Upper lobe of left lung (tissue), 6 donors: ENCODE results near the gene FKTN. TPM values are rescaled to one million over a fixed set of nuclear protein-coding genes. Genes with fewer than 3 reads are reported as not detected.
"Not testable (repeated sequence)": the region's sequence is repeated elsewhere in the genome, so short reads cannot be mapped to it uniquely, and the experiment has no call there.

Source experiments
- ATAC-seq, 2 donors: fragments of 200-7000 bp; cut with Tn5 transposase; one replicate each; pipeline ENCODE4 v1.9.1; 2022; ENCODE audit warnings: mild to moderate bottlenecking in 2 of 2, moderate library complexity in 2 of 2; ENCODE audit not compliant: low FRiP score in 2 of 2
- DNase-seq, 2 donors: peaks; one replicate each; pipeline ENCODE4 v3.0.0-alpha.2; 2019 to 2020
- H3K27ac ChIP-seq, 4 donors: fragments of 200-600 bp; sonication (generic); one replicate each; pipeline ENCODE4 v1.5.1; 2016 to 2019
- H3K27me3 ChIP-seq, 4 donors: fragments of 200-600 bp; sonication (generic); one replicate each; pipeline ENCODE4 v1.5.1; 2017 to 2019
- H3K36me3 ChIP-seq, 4 donors: fragments of 200-600 bp; sonication (generic); one replicate each; pipeline ENCODE4 v1.5.1; 2016 to 2019
- H3K4me1 ChIP-seq, 4 donors: fragments of 200-600 bp; sonication (generic); one replicate each; pipeline ENCODE4 v1.5.1; 2018 to 2019
- H3K4me3 ChIP-seq, 4 donors: fragments of 200-600 bp; sonication (generic); one replicate each; pipeline ENCODE4 v1.5.1; 2017 to 2019; ENCODE audit warnings: mild to moderate bottlenecking in 2 of 4, moderate library complexity in 1 of 4
- H3K9me3 ChIP-seq, 4 donors: fragments of 200-600 bp; sonication (generic); one replicate each; pipeline ENCODE4 v1.5.1; 2018 to 2019
- EP300 ChIP-seq, 4 donors: sonication (generic); formaldehyde crosslinking; IDR thresholded peaks; one replicate each; pipeline ENCODE4 v1.5.1; 2017; ENCODE audit warnings: antibody characterized with exemption in 4 of 4, control low read depth in 2 of 4
- POLR2A ChIP-seq, 4 donors: fragments of 450-650 bp; IDR thresholded peaks; one replicate each; pipeline ENCODE4 v1.5.1; 2016 to 2017; ENCODE audit warnings: antibody characterized with exemption in 4 of 4, mild to moderate bottlenecking in 2 of 4
- POLR2AphosphoS5 ChIP-seq, 2 donors: sonication (generic); formaldehyde crosslinking; IDR thresholded peaks; one replicate each; pipeline ENCODE4 v1.5.1; 2017; ENCODE audit warnings: antibody characterized with exemption in 2 of 2
- WGBS, 2 donors: methylation state at CpG; one replicate each; pipeline ENCODE4 v1.1.5; 2017 to 2018; 5-methylcytosine and 5-hydroxymethylcytosine counted together
- total RNA-seq, 6 donors: library from RNA; depleted of rRNA in 4 of 6; stranded (reverse); fragments of >200 nt in 4 of 6; gene quantifications; one replicate each; pipeline versions ENCODE4 v1.1.0 to v1.2.1, GENCODE V29; 2016 to 2021
- TF ChIP-seq, protein P1 (sequence below), 6 experiments: fragments of 450-650 bp in 4 of 6; fragments of 200-600 bp in 2 of 6; sonication (generic) in 2 of 6; IDR thresholded peaks; one replicate each; pipeline ENCODE4 v1.5.1; 2016 to 2019; ENCODE audit warnings: antibody characterized with exemption in 6 of 6
- donor health status: DM: no; HTN: no; CAD: no; lungs with moderate emphysema.
- donor health status: DM: no; HTN: yes; CAD: no; lungs with severe emphysema.

FKTN gene
- total RNA-seq, 6 donors from 2014 or later: 3.8 to 11.5 (median 8.3) TPM

DNA sequence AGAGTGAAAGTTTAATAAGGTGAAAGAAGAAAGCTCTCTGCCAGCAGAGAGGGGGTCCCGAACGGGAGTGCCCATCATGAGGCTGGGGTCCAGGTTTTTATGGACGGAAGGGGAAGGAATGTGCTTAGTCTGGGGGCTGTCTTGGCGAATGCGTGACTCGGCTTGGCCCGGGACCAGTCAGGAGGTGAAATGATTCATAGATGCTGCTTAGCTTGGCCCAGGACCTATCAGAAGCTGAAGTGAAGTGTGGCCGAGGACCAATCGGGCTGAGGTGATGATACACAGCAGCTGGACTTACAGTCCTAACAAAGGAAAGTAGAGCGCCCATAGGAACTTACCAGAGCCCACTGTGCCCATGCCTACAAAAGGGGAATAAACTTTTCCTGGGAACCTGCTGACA is 3.9 kb upstream of the FKTN start:
- DNase-seq (no peak), ATAC-seq (no peak)
- H3K4me1 ChIP-seq: peaks cover 5 to 8% (median 6%) of the 10 kb centered on the region in 4 donors
- no peak overlapping the region for H3K4me3 ChIP-seq
- H3K9me3 ChIP-seq: no peaks in the 10 kb centered on the region
- TF ChIP-seq EP300 (IDR thresholded peaks at IDR 0.05): no peak
- 73 to 82% methylated on average over 10 of the region's 10 CpGs for WGBS, 2 donors
- no peaks in the 10 kb centered on the region for H3K36me3 ChIP-seq
- H3K27ac ChIP-seq: no peak overlapping the region
- no peaks in the 10 kb centered on the region for H3K27me3 ChIP-seq

DNA sequence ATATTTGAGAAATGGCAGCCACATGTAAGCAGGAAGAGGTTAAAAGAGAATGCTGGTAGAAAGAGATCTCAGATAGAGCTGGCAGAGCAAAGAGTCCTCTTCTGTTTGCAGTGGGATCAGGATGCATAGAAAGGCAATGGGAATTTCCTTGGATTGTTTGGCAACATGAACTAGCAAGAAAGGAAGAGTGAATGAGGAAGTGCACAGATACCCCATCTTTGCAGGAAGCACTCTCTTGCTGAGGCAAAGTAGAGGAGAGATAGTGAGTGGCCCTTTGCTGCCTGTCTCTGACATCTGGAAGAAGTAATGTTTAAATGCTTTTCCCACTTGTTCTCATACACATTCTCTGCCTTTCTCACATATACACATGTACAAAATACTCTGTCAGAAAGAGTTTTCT is 14.5 kb downstream of the FKTN start:
- no peaks in the 10 kb centered on the region for H3K27me3 ChIP-seq
- peaks cover 0 to 10% (median 5%) of the 10 kb centered on the region in 4 donors for H3K9me3 ChIP-seq
- no peak overlapping the region for H3K27ac ChIP-seq
- no peaks in the 10 kb centered on the region for H3K4me1 ChIP-seq
- no peak for ATAC-seq
- no peak for DNase-seq
- H3K36me3 ChIP-seq: peaks cover 0 to 16% (median 2%) of the 10 kb centered on the region in 4 donors
- no peak for TF ChIP-seq POLR2AphosphoS5 (IDR thresholded peaks at IDR 0.05)
- no peak overlapping the region for H3K4me3 ChIP-seq

DNA sequence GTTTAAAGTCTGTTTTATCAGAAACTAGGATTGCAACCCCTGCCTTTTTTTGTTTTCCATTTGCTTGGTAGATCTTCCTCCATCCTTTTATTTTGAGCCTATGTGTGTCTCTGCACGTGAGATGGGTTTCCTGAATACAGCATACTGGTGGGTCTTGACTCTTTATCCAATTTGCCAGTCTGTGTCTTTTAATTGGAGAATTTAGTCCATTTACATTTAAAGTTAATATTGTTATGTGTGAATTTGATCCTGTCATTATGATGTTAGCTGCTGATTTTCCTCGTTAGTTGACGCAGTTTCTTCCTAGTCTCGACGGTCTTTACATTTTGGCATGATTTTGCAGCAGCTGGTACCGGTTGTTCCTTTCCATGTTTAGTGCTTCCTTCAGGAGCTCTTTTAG is 22.0 kb downstream of the FKTN start:
- not testable (repeated sequence) for H3K27me3 ChIP-seq, ATAC-seq, H3K4me1 ChIP-seq, H3K9me3 ChIP-seq, H3K4me3 ChIP-seq, DNase-seq, H3K27ac ChIP-seq
- 96 to 97% methylated on average over 6 of the region's 6 CpGs for WGBS, 2 donors
- peaks cover 0 to 12% (median 2%) of the 10 kb centered on the region in 4 donors for H3K36me3 ChIP-seq

DNA sequence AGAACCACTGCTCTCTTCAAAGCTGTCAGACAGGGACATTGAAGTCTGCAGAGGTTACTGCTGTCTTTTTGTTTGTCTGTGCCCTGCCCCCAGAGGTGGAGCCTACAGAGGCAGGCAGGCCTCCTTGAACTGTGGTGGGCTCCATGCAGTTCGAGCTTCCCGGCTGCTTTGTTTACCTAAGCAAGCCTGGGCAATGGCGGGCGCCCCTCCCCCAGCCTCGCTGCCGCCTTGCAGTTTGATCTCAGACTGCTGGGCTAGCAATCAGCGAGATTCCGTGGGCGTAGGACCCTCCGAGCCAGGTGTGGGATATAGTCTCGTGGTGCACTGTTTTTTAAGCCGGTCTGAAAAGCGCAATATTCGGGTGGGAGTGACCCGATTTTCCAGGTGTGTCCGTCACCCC is 23.6 kb downstream of the FKTN start:
- 90 to 91% methylated on average over 12 to 13 of the region's 16 CpGs for WGBS, 2 donors

DNA sequence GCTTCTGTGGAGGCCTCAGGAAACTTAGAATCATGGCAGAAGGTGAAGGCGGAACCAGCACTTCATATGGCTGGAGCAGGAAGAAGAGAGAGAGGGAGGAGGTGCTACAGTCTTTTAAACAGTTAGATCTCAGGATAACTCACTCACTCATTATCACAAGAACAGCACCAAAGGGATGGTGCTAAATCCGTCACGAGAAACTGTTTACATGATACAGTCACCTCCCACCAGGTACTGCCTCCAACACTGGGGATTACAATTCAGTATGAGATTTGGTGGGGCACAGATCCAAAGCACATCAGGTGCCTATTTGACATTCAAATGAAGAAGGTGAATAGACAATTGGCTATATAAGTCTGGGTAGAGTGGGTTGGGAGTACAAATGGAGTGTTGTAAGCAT is 35.2 kb downstream of the FKTN start:
- no peak overlapping the region for H3K27ac ChIP-seq
- no peaks in the 10 kb centered on the region for H3K27me3 ChIP-seq
- DNase-seq (no peak), ATAC-seq (no peak)
- WGBS, 2 donors: 91 to 93% methylated on average over 3 of the region's 3 CpGs
- peaks cover 0 to 10% (median 9%) of the 10 kb centered on the region in 4 donors for H3K9me3 ChIP-seq
- peaks cover 0 to 31% (median 4%) of the 10 kb centered on the region in 4 donors for H3K36me3 ChIP-seq
- no peaks in the 10 kb centered on the region for H3K4me1 ChIP-seq
- no peak overlapping the region for H3K4me3 ChIP-seq
- TF ChIP-seq, protein P1, sequence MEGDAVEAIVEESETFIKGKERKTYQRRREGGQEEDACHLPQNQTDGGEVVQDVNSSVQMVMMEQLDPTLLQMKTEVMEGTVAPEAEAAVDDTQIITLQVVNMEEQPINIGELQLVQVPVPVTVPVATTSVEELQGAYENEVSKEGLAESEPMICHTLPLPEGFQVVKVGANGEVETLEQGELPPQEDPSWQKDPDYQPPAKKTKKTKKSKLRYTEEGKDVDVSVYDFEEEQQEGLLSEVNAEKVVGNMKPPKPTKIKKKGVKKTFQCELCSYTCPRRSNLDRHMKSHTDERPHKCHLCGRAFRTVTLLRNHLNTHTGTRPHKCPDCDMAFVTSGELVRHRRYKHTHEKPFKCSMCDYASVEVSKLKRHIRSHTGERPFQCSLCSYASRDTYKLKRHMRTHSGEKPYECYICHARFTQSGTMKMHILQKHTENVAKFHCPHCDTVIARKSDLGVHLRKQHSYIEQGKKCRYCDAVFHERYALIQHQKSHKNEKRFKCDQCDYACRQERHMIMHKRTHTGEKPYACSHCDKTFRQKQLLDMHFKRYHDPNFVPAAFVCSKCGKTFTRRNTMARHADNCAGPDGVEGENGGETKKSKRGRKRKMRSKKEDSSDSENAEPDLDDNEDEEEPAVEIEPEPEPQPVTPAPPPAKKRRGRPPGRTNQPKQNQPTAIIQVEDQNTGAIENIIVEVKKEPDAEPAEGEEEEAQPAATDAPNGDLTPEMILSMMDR (IDR thresholded peaks at IDR 0.05): no peak
- TF ChIP-seq POLR2A (IDR thresholded peaks at IDR 0.05) (no peak), EP300 (IDR thresholded peaks at IDR 0.05) (no peak), POLR2AphosphoS5 (IDR thresholded peaks at IDR 0.05) (no peak)

More for the DNA sequence above, 23.6 kb downstream of the FKTN start:
- not testable (repeated sequence) for H3K4me1 ChIP-seq, H3K36me3 ChIP-seq, H3K9me3 ChIP-seq, H3K27ac ChIP-seq, H3K27me3 ChIP-seq, H3K4me3 ChIP-seq, ATAC-seq
- DNase-seq: peak in 1 of 2 donors; percentile 22

DNA sequence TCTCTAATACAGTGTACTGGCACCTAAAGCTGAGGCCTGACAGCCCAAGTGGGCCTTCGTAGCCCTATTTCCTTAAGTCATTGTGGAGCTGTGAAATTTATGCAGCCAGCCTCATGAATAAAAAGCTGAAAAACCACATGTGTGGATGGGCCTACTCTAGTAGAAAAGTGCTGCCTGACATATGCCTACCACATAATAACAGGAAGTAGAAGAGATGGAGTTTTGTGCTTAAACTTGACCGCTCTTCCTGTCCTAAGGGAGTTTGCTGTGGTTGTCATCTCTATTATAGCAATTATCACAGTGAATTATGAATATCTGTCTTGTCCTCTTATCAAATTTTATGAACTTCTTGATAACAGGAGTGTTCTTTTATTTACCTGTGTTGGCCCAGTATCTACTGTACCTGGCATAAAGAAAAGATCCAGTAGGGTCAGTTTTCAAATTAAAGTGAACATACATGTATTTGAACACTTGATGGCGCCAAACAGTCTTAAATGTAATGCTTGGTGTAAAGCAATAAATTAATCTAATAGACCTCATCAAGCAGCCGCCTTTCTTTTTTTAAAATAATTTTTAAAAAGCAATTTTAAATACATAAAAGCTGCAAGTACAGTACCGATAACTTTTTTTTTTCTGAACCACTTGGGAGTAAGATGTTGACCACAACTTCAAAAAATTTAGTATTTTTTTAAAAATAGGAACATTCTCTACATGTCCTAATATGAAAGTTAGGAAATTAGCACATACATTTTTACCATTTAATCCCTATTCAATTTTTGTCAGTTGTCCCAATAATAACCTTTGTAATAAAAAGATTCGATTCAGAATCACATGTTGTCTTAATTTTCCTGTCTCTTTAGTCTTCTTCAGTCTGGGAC is 51.0 kb downstream of the FKTN start:
- WGBS, 2 donors: 66 to 67% methylated on average over 6 of the region's 6 CpGs
- Histone ChIP-seq H3K27ac (no peak overlapping the region), H3K36me3 (peaks cover 0 to 13% (median 1%) of the 10 kb centered on the region in 4 donors), H3K4me3 (no peak overlapping the region), H3K4me1 (no peaks in the 10 kb centered on the region), H3K9me3 (no peaks in the 10 kb centered on the region), H3K27me3 (no peaks in the 10 kb centered on the region)
- TF ChIP-seq POLR2A (IDR thresholded peaks at IDR 0.05): no peak
- TF ChIP-seq, protein P1 (IDR thresholded peaks at IDR 0.05): peak in 5 of 6 experiments; percentile 23 to 51 (median 46)
- ATAC-seq (peak in 1 of 2 donors; percentile 64), DNase-seq (no peak)

DNA sequence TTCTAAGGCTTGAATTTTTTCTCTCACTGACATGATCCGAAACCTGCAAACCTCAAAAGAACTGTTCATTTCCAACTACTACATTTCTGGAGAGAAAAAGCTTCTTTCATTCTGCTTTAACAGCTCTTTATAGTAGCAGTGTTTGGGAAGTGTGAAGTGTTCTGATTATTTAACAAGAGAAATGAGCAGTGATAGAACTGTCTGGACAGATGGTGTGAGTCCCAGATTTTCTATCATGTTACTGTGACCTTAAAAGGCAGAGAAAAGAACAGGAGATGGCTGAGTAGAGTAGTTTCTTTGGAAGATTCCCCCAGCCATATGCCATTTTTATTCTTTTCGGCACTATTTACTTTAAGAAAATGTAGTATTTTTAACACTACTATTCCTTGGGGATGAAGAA is 63.1 kb downstream of the FKTN start:
- 94 to 99% methylated on average over 2 of the region's 2 CpGs for WGBS, 2 donors

More for the DNA sequence above, 63.1 kb downstream of the FKTN start:
- Histone ChIP-seq H3K4me1 (no peaks in the 10 kb centered on the region), H3K4me3 (no peak overlapping the region), H3K36me3 (peaks cover 0 to 17% (median 2%) of the 10 kb centered on the region in 4 donors), H3K9me3 (no peaks in the 10 kb centered on the region), H3K27ac (no peak overlapping the region), H3K27me3 (no peaks in the 10 kb centered on the region)
- TF ChIP-seq EP300 (IDR thresholded peaks at IDR 0.05) (no peak), POLR2AphosphoS5 (IDR thresholded peaks at IDR 0.05) (no peak), POLR2A (IDR thresholded peaks at IDR 0.05) (no peak)
- TF ChIP-seq, protein P1 (IDR thresholded peaks at IDR 0.05): no peak
- ATAC-seq (no peak), DNase-seq (no peak)
